ENCODE data around the gene USP6.
"Not testable (repeated sequence)": the region's sequence is repeated elsewhere in the genome, so short reads cannot be mapped to it uniquely, and the experiment has no call there.

Gene USP6

DNA sequence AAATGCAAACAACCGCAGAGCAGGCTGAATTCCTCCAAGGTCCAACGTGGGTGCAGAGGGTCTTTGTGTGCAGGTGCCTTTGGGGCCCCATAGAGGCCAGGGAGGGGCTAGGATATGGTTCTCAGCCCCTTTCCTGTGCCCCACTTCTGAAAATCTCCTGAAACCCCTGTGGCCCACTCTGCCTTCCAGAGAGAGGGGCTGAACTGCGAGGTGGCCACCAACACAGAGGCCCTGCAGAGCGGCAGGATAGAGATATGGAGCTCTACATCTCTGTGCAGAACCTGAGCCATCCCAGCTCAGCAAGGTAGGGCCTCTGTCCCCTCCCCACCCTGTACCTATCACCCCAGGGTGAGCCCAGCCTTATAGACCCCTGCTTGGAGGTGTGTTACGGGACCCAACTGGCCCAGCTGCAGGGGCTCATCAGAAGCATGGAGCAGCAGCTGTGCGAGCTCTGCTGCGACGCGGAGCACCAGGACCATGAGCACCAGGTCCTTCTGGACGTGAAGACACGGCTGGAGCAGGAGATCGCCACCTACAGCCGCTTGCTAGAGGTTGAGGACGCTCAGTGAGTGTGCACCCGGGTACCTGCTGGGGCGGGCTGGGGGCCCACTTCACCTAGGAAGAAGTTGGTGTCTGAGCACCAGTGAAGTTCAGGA is 5.5 kb downstream of the USP6 start:
- DNase-seq, result no peak

DNA sequence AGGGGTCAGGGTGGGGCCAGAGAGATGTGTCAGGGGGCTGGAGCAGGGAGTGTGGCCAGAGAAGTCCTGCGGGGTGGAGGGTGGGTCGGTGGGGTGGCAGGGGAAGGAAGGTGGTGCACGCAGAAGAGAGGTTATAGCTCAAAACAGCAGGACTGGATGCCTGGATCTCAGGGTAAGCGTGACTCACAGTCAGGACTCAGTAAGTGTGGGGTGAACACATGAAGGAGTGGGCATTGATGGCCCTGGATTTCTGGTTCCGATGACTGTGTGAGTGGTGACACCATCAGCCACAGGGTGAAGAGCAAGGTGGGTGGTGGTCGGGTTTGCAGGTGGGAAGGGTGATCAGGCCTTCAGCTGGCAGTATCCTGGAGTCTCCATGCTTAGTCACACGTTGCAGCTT is 6.2 kb downstream of the USP6 start:
- peak in 1 of 56 donors; percentile 1 for DNase-seq

DNA sequence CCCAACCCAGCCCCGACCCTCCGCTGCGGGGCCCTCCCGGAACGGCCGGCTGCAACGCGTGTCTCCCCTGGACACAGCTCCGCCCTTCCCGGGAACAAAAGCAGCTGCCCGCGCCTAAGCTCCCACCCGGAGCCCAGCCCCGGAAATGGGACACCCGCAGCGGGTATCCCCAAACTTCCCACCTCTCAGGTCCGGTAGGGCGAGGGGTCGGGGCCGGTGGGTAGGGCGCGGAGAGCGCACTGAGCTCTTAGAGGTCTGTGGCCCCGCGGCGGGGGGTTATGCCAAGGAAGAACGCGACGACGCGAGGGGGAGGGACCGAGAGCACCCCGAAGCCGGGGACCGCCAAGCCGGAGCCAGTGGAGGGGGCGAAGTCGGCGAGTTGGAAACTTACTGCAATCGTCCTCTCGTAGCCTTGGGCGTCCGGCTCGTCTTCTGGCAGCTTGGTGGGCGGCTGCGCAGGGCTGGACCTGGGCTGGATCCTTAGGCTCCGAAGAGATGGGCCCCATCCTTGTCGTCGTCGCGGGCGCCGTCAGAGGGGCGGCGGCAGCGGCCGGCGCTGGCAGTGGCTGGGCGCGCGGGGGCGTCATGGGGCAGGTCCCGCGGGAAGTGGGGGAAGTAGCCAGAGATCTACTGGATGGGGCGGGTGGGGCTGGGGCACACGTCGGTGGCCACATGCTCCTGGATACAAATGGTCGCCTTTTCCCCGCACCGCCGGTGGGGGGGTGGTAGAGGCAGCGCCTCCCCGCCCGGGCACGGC is 6.9 kb downstream of the USP6 start:
- peak in 25 of 56 donors; percentile 6 to 67 (median 23) for DNase-seq

DNA sequence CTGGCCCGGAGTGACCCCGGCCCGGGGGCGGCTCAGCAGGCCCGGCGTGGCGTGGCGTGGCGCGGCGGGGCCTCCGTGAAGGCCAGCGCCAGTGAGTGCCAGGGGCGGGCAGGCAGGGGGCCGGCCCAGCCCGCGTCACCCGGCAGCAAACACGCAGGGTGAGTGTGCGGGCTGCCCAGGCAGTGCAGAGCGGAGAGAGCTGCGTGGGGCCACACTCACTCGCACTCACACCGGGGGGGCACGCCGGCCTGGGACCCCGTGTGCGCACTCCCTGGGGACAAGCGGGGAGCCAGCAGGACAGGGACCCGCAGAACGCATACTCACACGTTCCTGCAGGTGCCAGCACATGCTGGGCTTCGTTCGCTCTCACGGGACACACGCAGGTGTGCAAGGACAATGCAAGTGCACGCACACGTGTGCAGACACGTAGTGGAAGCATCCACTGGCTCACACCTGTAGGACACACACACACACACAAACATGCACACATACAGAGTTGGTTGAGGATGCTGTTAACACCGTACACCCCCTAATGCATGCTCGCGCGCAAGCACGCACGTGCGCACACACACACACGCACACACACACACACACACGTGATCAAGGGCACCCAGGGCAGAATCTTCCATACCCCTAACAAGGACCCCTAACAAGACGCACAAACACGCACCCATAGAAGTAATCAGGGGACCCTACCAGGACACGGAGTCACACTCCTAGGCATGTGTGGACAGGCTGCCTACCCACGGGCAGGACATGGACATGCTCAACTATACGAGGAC is 7.7 kb downstream of the USP6 start:
- peak in 1 of 56 donors; percentile 49 for DNase-seq

DNA sequence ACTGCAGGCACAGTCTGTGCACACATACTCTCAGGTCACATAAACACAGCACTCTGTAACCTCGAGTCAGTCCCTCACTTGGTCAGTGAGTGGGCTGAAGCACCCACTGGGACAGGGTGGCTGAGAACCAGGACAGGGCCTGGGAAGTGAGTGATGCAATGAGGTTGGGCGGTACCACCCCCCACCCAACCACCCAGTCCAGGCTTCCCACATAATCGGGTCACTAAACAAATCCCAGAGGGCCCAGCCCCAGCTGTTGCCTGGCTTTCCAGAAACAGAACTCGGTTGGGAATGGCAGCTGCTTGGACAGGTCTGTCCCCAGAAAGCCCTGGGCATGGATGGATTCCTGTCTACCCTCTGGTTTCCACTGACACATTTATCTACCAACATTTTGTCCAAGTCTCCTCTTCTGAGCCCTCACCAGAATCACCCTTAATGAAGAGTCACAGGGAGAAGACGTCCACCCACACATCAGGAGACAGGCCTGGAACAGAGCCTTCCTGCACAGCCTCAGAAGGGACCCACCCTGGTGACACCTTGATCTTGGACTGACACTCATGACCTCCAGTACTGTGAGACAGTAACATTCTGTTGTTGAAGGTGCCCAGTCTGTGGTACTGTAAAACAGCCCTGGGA is 8.4 kb downstream of the USP6 start:
- not testable (repeated sequence) for DNase-seq

DNA sequence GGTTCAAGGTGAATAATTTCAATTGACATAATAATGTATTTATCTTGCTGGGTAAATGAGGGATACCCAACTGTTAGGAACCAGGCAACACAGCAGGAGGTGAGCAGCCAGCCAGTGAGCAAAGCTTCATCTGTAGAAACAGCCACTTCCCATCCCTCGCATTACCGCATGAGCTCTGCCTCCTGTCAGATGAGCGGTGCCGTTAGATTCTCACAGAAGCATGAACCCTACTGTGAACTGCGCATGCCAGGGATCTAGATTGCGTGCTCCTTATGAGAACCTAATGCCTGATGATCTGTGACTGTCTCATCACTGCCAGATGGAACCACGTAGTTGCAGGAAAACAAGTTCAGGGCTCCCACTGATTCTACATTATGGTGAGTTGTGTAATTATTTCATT is 9.1 kb downstream of the USP6 start:
- not testable (repeated sequence) for DNase-seq

DNA sequence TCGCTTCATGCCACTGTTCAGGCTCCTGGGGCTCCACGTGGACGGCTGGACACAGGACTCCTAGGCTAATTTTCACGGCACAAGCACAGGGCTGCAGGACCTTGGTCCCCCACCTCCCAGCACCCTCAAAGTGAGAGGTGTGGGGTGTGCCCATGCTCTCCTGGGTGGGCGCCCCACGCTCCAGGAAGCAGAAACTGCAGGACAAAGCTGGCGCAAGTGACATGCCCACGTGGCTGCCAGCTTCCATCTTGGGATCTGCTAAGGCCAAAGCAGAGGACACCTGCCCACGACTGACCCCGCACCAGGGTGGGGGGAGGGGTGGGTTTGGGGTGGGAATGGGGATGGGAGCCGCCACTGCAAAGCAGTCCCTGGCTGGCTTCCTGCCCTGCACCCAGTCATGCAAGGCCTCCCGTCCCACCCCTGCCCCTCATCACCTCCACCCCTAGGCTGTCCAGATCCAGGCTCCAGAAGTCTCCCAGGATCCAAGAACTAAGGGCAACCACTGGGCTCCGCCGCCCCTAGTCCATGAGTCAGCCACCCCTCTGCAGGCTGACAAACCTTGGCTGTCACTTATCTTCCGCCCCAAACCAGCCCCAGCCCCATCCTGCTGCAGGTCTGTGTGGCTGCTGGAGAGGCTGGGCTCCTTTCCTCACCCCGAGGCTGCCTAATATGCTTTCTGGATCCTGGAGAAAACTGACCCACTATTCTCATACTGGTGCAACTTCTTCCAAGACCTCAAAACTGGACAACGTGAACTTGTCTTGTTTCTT is 11.1 kb downstream of the USP6 start:
- no peak for DNase-seq

DNA sequence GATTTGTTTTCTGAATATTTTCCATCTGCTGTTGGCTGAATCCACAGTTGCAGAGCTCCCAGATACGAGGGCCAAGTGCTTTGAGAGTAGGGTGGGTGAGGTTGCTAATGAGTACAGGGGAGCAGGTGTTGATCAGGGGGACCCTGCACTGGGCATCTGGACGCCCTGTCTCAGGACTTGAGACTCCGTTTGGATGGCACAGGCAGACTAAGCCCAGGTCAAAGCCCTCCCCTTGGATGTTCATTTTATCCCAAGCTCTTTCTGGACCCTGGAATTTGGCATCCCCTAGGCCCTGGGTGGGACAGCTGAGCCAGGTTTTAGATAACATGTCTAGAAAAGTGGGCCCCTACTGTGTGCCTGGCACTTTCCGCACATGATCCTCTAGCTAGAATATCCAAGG is 12.1 kb downstream of the USP6 start:
- no peak for DNase-seq

DNA sequence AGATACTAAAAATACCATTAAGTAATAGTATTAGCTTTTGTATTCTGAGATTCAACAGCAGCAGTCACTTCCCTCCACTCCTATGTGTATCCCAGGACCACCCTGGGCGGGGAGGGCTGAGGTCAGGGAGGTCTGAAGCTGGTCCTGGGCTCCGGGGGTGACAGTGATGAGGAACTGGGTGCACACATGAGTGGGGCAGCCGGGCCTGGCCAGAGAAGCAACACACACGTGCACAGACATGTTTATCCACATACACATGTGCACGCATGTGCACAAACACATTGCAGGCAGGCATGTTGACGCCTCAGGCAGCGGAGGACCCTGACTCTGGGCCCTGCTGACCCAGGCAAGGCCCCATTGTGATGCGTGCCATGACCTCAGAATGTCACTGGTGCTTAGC is 12.6 kb downstream of the USP6 start:
- DNase-seq, result not testable (repeated sequence)

DNA sequence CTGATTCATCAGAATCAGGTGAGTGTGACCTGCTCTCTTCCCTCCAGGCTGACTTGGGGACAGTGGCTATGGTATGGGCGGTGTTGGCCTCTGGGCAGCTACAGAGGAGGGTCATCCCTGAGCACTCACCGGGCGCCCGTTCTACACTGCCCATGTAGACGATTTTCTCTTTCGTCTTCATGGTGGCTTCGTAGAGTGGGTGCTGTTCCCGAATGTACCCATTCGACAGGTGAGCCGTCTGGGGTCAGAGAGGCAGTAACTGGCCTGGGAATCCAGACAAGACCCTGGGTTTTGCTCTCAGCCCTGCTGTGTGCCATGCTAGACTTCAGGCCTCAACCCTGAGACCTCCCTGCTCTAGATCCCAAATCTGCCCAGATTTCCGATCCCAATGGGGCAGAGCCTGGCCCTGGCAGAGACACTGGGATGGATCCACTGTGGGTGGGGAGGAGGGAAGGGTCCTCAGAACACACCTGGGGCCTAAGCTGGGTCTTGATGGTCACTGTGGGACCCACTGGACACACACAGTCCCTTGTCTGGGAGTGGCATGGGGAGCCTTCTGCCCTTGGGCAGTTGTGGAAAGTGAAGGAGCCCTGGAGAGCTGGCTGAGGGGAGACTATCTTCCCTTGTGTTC is 13.2 kb downstream of the USP6 start:
- no peak for DNase-seq

DNA sequence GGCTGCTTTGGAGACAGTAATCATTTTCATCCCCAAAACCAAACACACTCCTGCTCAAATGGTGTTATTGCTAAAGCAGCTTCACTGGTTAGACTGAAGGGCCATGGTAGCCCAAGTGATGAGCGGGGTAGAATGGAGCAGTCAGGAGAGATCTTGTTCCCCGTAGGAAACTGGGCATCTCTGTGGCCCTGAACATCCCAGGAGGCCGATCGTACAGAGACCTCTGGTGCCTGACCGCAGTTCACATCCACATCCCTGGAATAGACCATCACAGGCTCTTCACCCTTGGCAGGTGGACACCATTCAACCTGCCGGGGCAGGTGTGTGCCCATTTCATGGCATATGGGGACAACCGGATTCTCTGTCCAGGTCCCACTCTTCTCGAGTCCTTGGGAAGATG is 13.9 kb downstream of the USP6 start:
- DNase-seq, result not testable (repeated sequence)

DNA sequence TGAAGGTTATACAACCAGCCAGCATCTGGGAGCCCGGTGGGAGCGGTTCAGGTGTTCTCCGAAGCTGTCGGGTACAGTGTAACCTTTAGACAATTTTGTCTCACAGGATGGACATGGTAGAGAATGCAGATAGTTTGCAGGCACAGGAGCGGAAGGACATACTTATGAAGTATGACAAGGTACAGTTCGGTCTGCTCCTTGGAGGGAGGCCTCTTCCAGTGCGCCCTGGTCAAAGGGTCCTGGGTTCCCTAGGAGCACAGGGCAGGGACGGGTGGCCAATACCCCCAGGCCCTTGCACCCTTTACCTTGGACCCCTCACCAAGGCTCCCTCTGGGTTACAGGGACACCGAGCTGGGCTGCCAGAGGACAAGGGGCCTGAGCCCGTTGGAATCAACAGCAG is 14.4 kb downstream of the USP6 start:
- not testable (repeated sequence) for DNase-seq

DNA sequence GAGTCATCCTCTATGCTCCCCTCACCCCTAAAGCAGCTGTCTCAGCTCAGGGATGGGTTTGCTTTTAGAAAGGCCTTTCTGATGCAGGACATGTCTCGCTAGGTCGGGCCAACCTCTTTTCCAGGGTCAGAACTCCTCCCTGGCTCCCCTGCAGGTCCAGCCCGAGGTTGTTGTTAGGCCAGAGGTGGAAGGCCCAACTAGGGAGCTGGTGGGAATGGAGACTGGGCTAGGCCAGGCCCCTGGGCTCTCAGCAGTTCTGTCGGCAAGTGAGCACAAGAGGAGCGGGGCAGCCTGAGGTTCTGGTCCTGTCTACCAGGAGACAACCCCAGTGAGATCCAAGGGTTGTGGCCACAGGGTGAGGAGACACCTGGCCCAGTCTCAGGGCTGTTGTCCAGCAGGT is 14.9 kb downstream of the USP6 start:
- not testable (repeated sequence) for DNase-seq

DNA sequence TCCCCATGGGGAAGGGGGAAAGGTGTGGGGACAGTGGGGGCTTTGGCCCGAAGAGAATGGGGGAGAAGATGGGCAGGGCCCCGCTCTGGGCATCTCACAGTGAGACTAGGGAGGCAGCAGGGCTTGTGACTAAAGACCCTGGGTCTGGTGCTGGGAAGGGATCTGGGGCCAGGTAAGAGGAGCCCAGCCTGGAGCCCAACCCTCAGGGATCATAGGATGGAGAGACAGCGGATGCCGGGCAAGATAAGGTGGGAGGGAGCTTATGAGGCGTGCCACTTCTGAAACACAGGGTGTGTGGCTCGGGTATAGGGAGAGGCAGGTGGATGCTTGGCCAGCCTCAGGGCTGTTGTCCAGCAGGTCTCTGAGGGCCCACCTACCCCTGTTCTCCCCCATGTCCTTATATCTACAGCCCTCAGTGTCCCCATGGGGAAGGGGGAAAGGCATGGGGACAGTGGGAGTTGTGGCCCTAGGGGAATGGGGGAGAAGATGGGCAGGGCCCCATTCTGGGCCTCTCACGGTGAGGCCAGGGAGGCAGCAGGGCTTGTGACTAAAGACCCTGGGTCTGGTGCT is 15.4 kb downstream of the USP6 start:
- no peak for DNase-seq

DNA sequence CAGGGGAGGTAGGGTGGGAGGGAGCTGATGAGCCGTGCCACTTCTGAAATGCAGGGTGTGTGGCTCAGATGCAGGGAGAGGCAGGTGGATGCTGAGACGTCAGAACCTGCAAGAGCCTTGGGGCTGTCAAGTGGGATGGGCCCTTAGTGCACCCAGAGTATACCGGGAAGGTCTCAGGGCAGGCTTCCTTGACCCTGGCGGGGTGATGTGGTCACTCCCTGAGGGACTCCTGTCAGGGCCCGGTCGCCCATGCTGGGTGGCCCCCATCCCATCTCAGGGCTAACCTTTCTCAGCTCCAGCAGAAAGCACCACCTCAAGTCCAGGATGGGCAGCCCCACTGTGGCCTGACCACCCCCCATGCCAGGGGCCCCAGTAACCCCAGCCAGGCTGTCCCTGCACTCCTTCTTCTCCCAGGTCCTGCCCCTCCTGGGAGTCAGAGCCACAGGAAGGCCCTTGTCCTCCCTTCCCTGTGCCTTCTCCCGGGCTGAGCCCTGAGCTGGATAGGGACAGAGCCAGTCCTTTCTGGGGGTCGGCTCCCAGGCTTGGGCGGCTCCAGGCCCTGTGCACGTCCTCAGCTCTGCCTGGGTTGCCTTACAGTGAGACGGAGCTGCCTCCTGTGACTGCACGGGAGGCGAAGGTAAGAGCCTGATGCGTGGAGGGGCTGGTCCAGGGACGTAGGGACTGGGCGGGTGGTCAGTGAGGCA is 16.1 kb downstream of the USP6 start:
- DNase-seq, result not testable (repeated sequence)

DNA sequence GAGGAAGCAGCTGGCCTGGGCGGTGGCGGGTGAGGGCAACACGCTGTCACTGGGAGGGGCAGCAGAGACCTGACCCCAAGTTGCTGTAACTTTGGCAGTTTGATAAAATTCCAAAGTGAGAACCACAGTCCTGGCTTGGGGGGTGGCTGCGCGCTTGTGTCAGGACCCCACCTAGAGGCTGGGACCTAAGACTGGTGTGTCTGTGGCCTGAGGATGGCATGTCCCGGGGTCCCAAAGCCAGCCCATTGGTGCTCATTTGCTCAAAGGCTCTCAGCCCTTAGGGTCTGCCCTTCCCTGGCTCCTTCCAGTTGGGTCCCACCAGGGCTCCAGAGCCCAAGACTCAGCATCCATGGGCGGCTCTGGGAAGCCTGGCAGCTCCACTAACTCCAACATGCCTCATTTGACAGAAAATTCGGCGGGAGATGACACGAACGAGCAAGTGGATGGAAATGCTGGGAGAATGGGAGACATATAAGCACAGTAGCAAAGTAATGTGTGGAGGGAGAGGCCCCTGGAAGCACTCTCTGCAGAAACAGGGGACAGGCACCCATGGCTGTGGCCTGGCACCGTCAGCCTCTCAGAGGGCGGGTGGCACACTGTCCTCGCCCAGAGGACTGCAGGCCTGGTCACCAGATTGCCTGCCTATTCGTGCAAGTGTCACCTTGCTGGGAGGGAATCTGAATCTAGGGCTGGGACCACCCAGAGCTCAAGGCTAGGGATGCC is 16.8 kb downstream of the USP6 start:
- not testable (repeated sequence) for DNase-seq

DNA sequence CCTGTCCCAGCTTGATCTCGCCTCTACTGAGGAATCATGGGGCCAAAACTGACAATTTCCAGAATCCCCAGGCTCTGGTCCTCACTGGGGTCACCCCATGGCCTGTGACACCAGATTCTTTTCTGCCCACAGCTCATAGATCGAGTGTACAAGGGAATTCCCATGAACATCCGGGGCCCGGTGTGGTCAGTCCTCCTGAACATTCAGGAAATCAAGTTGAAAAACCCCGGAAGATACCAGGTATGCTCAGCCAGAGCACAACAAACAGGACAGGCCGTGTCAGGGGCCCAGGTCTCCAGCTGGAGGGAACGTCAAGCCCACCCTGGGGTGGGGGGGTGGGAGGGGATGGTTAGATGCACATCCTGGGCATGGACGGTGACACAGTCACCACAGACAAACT is 17.5 kb downstream of the USP6 start:
- DNase-seq, result no peak

DNA sequence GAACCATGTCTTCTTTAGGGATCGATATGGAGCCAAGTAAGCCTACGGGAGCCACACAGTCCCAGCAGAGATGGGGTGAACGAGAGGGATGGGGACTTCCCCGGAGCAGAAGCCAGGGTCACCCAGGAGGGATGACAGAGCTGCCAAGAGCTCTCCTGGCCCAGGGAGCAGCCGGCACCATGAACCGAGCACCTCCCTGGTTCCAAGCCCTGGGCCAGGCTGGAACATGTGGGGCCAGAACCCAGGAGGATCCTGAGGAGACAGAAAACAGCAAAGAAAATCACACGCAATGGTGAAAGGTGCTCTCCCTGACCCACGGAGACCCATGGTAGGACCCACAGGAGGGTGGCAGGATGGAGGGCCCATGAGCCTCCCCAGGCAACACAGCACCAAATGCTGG is 18.1 kb downstream of the USP6 start:
- not testable (repeated sequence) for DNase-seq

DNA sequence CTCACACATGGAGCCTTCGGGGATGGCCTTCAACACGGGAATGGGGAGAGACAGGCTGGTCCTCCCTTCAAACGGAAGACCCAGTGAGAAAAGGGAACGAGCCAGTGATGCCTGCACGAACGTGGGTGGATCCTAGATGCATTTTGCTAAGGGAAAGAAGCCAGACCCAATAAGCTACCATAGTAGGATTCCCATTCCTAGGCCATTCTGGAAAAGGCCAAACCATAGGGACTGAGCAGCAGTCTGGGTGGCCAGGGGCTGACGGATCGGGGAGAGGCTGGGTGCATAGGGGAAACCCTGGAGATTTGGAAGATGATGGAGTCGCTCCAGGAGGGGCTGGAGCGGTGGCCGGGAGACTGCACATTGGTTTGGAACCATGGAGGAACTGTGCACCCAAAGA is 18.7 kb downstream of the USP6 start:
- DNase-seq, result not testable (repeated sequence)
